ENCODE data around the gene DDX20.

- TF ChIP-seq CTCF (IDR thresholded peaks at IDR 0.05; ENCODE audit: low read length) (no peak), EZH2 (IDR thresholded peaks at IDR 0.05; ENCODE audit: borderline replicate concordance, low read length) (no peak)
Measured at GRCh38 chr1:111777301-111777700, 21.6 kb downstream of the DDX20 start.
